Islet precursor cell (in vitro differentiated cells): ENCODE results near the gene SZRD1.
"Not testable (repeated sequence)": the region's sequence is repeated elsewhere in the genome, so short reads cannot be mapped to it uniquely, and the experiment has no call there.

Experiments used
- DNase-seq: peaks from one replicate; pipeline ENCODE4 v3.0.0-alpha.2; 2018

The SZRD1 gene

GRCh38 chr1:16366722-16367257 is at the start of gene SZRD1:
SZRD1 (plus strand) TSS chr1:16367242; CDS start chr1:16367258, 16 bp downstream.
- peak; percentile 99 for DNase-seq

GRCh38 chr1:16318555-16318954 is 48.5 kb upstream of the SZRD1 start:
- no peak for DNase-seq

GRCh38 chr1:16321176-16321867 is 45.7 kb upstream of the SZRD1 start:
- no peak for DNase-seq

GRCh38 chr1:16324456-16324890 is 42.6 kb upstream of the SZRD1 start:
- DNase-seq, result peak; percentile 79

GRCh38 chr1:16326833-16327404 is 40.1 kb upstream of the SZRD1 start:
- DNase-seq, result no peak

- no peak for DNase-seq
Measured at GRCh38 chr1:16334655-16335340, 32.2 kb upstream of the SZRD1 start.

- DNase-seq, result no peak
Measured at GRCh38 chr1:16338961-16339360, 28.1 kb upstream of the SZRD1 start.

GRCh38 chr1:16340673-16341072 is 26.4 kb upstream of the SZRD1 start:
- no peak for DNase-seq

GRCh38 chr1:16342331-16343062 is 24.5 kb upstream of the SZRD1 start:
- DNase-seq, result no peak

- not testable (repeated sequence) for DNase-seq
Measured at GRCh38 chr1:16343276-16343675, 23.8 kb upstream of the SZRD1 start.

GRCh38 chr1:16348414-16349182 is 18.4 kb upstream of the SZRD1 start:
- DNase-seq, result peak; percentile 59

- no peak for DNase-seq
Measured at GRCh38 chr1:16349847-16350406, 17.1 kb upstream of the SZRD1 start.

- peak; percentile 57 for DNase-seq
Measured at GRCh38 chr1:16351456-16351993, 15.5 kb upstream of the SZRD1 start.

GRCh38 chr1:16351994-16352841 is 14.8 kb upstream of the SZRD1 start, which contains the start of gene FBXO42:
FBXO42 (minus strand) TSS chr1:16352480; CDS start chr1:16315418, 37,062 bp downstream.
- peak; percentile 97 for DNase-seq

- no peak for DNase-seq
Measured at GRCh38 chr1:16352842-16353535, 14.1 kb upstream of the SZRD1 start.

- DNase-seq, result no peak
Measured at GRCh38 chr1:16354619-16355018, 12.4 kb upstream of the SZRD1 start.

- DNase-seq, result no peak
Measured at GRCh38 chr1:16356867-16357266, 10.2 kb upstream of the SZRD1 start.

GRCh38 chr1:16365146-16365498 is 1.9 kb upstream of the SZRD1 start:
- not testable (repeated sequence) for DNase-seq

- DNase-seq, result peak; percentile 88
Measured at GRCh38 chr1:16367258-16367967, 371 bp downstream of the SZRD1 start.
